DMS53 treated with DMSO at 0.1 percent for 48 hours (cell line): ENCODE measurements around the gene MSH6.

Experiments
- DNase-seq: peaks from one replicate; lab custom pipeline; 2025; ENCODE audit not compliant: unreplicated experiment; lab: John Stamatoyannopoulos, UW

MSH6 gene

GRCh38 chr2:47782671-47783485 lies at the start of gene MSH6:
TSS of gene MSH6 (plus strand) at chr2:47783145. CDS start at chr2:47783234, 89 bp downstream.
- peak; percentile 87 for DNase-seq

- no peak for DNase-seq
These were observed 47.6 kb upstream of the MSH6 start for GRCh38 chr2:47735136-47735869.

- no peak for DNase-seq
These were observed 47.0 kb upstream of the MSH6 start for GRCh38 chr2:47735912-47736311.

- no peak for DNase-seq
These were observed 45.6 kb upstream of the MSH6 start for GRCh38 chr2:47737191-47737975.

- DNase-seq = no peak
These were observed 44.6 kb upstream of the MSH6 start for GRCh38 chr2:47738331-47738730.

GRCh38 chr2:47741101-47741500 lies 41.8 kb upstream of the MSH6 start:
- no peak for DNase-seq

GRCh38 chr2:47741637-47742036 lies 41.3 kb upstream of the MSH6 start:
- DNase-seq = no peak

GRCh38 chr2:47744074-47744473 lies 38.9 kb upstream of the MSH6 start:
- no peak for DNase-seq

- DNase-seq = no peak
These were observed 35.1 kb upstream of the MSH6 start for GRCh38 chr2:47747878-47748277.

- DNase-seq = no peak
These were observed 31.0 kb upstream of the MSH6 start for GRCh38 chr2:47751856-47752414.

GRCh38 chr2:47767497-47767844 lies 15.5 kb upstream of the MSH6 start:
- no peak for DNase-seq

- DNase-seq = peak; percentile 33
These were observed 14.9 kb upstream of the MSH6 start for GRCh38 chr2:47767880-47768609.

- DNase-seq = no peak
These were observed 13.6 kb upstream of the MSH6 start for GRCh38 chr2:47769318-47769717.

GRCh38 chr2:47771211-47771610 lies 11.7 kb upstream of the MSH6 start:
- DNase-seq = peak; percentile 21

- DNase-seq = no peak
These were observed 10.6 kb upstream of the MSH6 start for GRCh38 chr2:47772343-47772742.

- DNase-seq = no peak
These were observed 8.4 kb upstream of the MSH6 start for GRCh38 chr2:47774567-47774966.

- no peak for DNase-seq
These were observed 5.5 kb upstream of the MSH6 start for GRCh38 chr2:47777277-47777937.

- DNase-seq = no peak
These were observed 4.1 kb upstream of the MSH6 start for GRCh38 chr2:47778698-47779425.

GRCh38 chr2:47779426-47779790 lies 3.5 kb upstream of the MSH6 start:
- DNase-seq = no peak

- DNase-seq = peak; percentile 75
These were observed 619 bp upstream of the MSH6 start for GRCh38 chr2:47782381-47782670.
